Measurements from ENCODE around the gene LYZL1. TPM values are rescaled to one million over a fixed set of nuclear protein-coding genes. Genes with fewer than 3 reads are reported as not detected.

The LYZL1 gene
- total RNA-seq, 1 donor from 2014 or later = not detected

DNA sequence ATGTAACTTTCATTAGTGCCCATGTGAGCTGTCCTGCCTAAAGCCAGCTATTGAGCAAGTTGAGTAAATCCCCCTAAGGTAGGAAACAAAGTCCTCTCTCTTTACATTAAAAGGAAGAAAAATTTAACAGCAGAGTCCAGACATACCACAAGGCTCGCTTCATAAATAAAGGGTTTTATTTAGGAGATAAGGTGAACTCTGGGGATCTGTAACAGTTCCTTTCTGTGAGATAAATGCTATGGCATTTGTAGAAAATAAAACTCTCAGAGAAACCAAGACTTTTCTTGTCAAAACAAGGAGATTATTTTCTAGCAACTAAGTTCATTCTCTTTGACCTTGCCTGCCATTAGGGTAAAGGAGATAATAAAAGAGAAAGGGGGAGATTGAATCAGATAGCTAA lies 32.3 kb upstream of the LYZL1 start:
- no peaks in the 10 kb centered on the region for H3K27me3 ChIP-seq
- no peaks in the 10 kb centered on the region for H3K36me3 ChIP-seq
- TF ChIP-seq, protein P1, sequence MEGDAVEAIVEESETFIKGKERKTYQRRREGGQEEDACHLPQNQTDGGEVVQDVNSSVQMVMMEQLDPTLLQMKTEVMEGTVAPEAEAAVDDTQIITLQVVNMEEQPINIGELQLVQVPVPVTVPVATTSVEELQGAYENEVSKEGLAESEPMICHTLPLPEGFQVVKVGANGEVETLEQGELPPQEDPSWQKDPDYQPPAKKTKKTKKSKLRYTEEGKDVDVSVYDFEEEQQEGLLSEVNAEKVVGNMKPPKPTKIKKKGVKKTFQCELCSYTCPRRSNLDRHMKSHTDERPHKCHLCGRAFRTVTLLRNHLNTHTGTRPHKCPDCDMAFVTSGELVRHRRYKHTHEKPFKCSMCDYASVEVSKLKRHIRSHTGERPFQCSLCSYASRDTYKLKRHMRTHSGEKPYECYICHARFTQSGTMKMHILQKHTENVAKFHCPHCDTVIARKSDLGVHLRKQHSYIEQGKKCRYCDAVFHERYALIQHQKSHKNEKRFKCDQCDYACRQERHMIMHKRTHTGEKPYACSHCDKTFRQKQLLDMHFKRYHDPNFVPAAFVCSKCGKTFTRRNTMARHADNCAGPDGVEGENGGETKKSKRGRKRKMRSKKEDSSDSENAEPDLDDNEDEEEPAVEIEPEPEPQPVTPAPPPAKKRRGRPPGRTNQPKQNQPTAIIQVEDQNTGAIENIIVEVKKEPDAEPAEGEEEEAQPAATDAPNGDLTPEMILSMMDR (IDR thresholded peaks at IDR 0.05) = no peak
- intact Hi-C loops (cut with DNase I) = loop anchor here (5.0 to 10.0 kb wide), 2 partner anchors 112 to 594 kb away; no protein-coding TSS in a partner anchor
- H3K4me3 ChIP-seq = no peak overlapping the region
- H3K27ac ChIP-seq = no peak overlapping the region
- H3K4me1 ChIP-seq = peaks cover 0 to 10% of the 10 kb centered on the region in 2 donors
- peaks cover 0 to 3% of the 10 kb centered on the region in 2 donors for H3K9me3 ChIP-seq
- DNase-seq (ENCODE audit: low spot score in 2 of 2) = no peak

DNA sequence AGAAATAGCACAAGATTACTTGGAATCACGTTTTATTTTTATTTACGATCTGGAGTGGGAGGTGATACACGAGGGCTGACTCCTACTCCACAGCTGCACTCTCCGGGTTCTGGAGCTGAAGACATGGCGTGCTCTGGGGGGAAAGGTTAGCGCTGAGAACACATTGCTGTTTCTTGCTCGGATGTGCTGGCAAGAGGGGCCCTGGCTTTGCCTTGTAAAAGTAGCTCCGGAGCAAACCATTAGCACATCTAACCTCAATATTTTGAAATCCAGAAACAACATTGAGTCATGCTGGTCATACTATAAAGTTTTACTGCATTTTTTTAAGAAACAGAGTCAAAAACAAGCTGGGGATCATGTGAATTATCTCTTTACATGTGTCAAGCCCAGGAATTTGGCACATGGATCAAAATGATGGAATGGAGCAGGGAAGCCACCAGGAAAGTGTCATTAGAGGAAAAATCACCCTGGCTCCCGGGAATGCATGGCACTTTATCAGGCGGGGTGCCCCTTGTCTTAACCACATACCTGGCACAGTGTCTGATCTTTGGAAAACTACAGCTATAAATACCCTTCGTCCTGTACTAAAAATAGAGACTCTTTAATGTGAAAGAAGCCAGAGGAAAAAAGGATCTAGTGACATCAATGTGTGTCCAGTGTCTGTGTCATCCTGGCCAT lies 31.6 kb upstream of the LYZL1 start:
- TF ChIP-seq, protein P1 (IDR thresholded peaks at IDR 0.05) = no peak
- Histone ChIP-seq H3K4me3 (peak overlapping the region in 1 of 2 donors; percentile 17), H3K36me3 (no peaks in the 10 kb centered on the region), H3K27me3 (no peaks in the 10 kb centered on the region), H3K4me1 (peaks cover 0 to 10% of the 10 kb centered on the region in 2 donors), H3K9me3 (peaks cover 0 to 3% of the 10 kb centered on the region in 2 donors), H3K27ac (peak overlapping the region; percentile 13 to 41)
- intact Hi-C loops (cut with DNase I) = loop anchor here (5.0 to 10.0 kb wide), 2 partner anchors 112 to 595 kb away; no protein-coding TSS in a partner anchor
- peak in 1 of 2 donors; percentile 83 for DNase-seq (ENCODE audit: low spot score in 2 of 2)

DNA sequence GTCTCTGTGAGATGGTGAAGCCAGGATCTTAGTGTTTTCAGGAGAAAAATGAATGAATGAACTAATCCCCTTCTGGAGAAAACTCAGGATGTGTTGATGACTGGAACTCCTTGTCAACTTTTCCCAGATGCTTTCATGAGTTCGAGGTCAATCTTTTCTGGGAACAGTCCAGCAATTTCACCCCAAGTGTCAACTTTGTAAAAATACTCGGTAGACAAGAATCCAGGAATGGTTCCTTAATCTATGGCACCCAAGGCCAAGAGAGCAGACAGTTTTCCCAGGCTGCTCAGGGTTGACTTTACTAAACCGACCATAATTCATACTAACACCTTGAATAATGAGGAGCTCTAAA lies 31.1 kb upstream of the LYZL1 start:
- peaks cover 0 to 10% of the 10 kb centered on the region in 2 donors for H3K4me1 ChIP-seq
- H3K27ac ChIP-seq = peak overlapping the region; percentile 13 to 41
- no peak for DNase-seq (ENCODE audit: low spot score in 2 of 2)

DNA sequence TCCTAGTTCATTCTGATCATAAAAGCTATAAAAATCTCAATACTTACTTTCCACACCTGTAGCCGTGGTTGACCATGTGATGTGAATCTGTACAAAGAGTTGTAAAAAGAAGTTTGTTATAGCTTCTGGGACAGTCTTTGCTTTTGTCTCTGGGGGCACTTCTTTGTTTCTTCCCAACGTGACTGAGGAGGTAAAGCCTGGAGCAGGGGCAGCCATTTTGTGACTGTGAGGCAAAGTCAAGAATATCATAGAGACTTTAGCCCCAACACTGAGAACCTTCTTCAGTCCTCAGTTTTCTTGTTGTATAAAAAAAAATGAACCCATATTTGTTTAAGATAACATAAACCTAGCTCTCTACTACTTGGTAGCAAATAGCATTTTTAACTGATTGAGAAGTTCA lies 29.4 kb upstream of the LYZL1 start:
- intact Hi-C loops (cut with DNase I) = loop anchor here (5.0 to 10.0 kb wide), 2 partner anchors 115 to 597 kb away; no protein-coding TSS in a partner anchor
- TF ChIP-seq, protein P1 (IDR thresholded peaks at IDR 0.05) = no peak
- DNase-seq (ENCODE audit: low spot score in 2 of 2) = no peak
- Histone ChIP-seq H3K4me3 (no peak overlapping the region), H3K27ac (no peak overlapping the region), H3K36me3 (no peaks in the 10 kb centered on the region), H3K9me3 (peaks cover 0 to 3% of the 10 kb centered on the region in 2 donors), H3K27me3 (no peaks in the 10 kb centered on the region), H3K4me1 (peaks cover 0 to 10% of the 10 kb centered on the region in 2 donors)

More for the DNA sequence above, 31.1 kb upstream of the LYZL1 start:
- no peaks in the 10 kb centered on the region for H3K27me3 ChIP-seq
- H3K4me3 ChIP-seq = no peak overlapping the region
- intact Hi-C loops (cut with DNase I) = loop anchor here (5.0 to 10.0 kb wide), 2 partner anchors 113 to 595 kb away; no protein-coding TSS in a partner anchor
- H3K36me3 ChIP-seq = no peaks in the 10 kb centered on the region
- TF ChIP-seq, protein P1 (IDR thresholded peaks at IDR 0.05) = no peak
- H3K9me3 ChIP-seq = peaks cover 0 to 3% of the 10 kb centered on the region in 2 donors

DNA sequence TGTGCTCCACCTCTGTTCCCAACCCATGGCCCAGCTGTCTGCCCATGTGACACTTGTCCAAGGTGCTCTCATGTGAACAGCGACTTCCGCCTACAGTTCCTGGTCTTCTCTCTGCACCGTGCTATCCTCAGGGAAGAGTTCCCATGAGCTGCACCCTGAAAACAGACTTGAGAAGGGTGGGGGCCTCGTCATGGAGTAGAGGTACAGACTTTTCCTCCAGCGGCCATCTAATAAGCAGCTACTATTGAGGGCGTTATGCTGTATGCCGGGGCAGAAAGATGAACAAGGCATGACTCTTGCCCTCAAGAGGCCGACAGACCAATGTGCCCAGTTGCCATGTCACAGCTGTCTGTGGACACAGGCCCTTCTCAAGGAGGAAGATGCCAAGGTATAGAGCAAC lies 25.4 kb upstream of the LYZL1 start:
- Histone ChIP-seq H3K9me3 (peaks cover 0 to 3% of the 10 kb centered on the region in 2 donors), H3K4me1 (no peaks in the 10 kb centered on the region), H3K4me3 (no peak overlapping the region), H3K27ac (no peak overlapping the region), H3K27me3 (no peaks in the 10 kb centered on the region), H3K36me3 (no peaks in the 10 kb centered on the region)
- intact Hi-C loops (cut with DNase I) = no loop called here
- TF ChIP-seq, protein P1 (IDR thresholded peaks at IDR 0.05) = no peak
- DNase-seq (ENCODE audit: low spot score in 2 of 2) = no peak
